ENCODE data around the gene MRGPRX4.
"Not testable (repeated sequence)": the region's sequence is repeated elsewhere in the genome, so short reads cannot be mapped to it uniquely, and the experiment has no call there.

MRGPRX4 gene

DNA sequence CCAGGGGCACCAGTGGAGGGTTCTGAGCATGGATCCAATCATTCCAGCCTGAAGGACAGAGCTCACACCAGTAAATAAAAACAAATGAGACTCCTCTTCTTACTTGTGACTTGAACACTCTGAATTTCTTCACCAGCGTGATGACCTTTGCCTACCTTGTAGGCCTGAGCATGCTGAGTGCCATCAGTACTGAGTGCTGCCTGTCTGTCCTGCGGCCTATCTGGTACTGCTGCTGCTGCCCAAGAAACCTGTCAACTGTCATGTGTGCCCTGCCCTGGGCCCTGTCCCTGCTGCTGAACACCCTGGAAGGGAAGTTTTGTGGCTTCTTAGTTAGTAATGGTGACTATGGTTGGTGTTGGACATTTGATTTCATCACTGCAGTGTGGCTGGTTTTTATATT is 23.9 kb downstream of the MRGPRX4 start:
- Histone ChIP-seq H4K20me1 (ENCODE audit: low read depth, low read length) (no peaks in the 10 kb centered on the region), H3F3A (ENCODE audit: insufficient read depth) (no peaks in the 10 kb centered on the region), H2AFZ (ENCODE audit: low read depth, low read length, severe bottlenecking) (no peak overlapping the region), H3K4me2 (ENCODE audit: low read depth, low read length, poor library complexity, severe bottlenecking) (no peak overlapping the region), H3K4me3 (ENCODE audit: insufficient read depth, low read length, poor library complexity, severe bottlenecking) (no peak overlapping the region), H3K9me2 (replicated peaks; ENCODE audit: insufficient read depth, low read length) (no peaks in the 10 kb centered on the region), H3K36me3 (ENCODE audit: low read length) (no peaks in the 10 kb centered on the region), H3K9ac (ENCODE audit: low read length) (no peak overlapping the region), H3K27ac (ENCODE audit: low read depth, low read length) (no peak overlapping the region), H3K79me2 (ENCODE audit: insufficient read depth, low read length) (no peaks in the 10 kb centered on the region), H3K27me3 (ENCODE audit: low read length) (no peaks in the 10 kb centered on the region), H3K9me3 (ENCODE audit: insufficient read depth, low read length) (no peaks in the 10 kb centered on the region)
- TF ChIP-seq CTCF (IDR thresholded peaks at IDR 0.05; ENCODE audit: insufficient read depth, low read length, poor library complexity, severe bottlenecking) (no peak), EZH2phosphoT487 (conservative IDR thresholded peaks at IDR 0.05; ENCODE audit: low read length) (no peak)

DNA sequence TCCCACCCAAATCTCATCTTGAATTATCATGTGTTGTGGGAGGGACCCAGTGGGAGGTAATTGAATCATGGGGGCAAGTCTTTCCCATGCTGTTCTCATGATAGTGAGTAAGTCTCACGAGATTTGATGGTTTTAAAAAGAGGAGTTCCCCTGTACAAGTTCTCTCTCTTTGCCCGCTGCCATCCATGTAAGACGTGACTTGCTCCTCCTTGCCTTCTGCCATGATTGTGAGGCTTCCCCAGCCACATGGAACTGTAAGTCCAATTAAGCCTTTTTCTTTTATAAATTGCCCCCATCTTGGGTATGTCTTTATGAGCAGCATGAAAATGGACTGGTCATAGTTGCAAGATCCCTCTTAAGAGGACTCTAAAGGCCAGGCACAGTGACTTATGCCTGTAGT is 25.1 kb downstream of the MRGPRX4 start:
- H3K9me3 ChIP-seq (ENCODE audit: insufficient read depth, low read length); H3K9me2 ChIP-seq (replicated peaks; ENCODE audit: insufficient read depth, low read length); H3K36me3 ChIP-seq (ENCODE audit: low read length); H3K9ac ChIP-seq (ENCODE audit: low read length); H3K79me2 ChIP-seq (ENCODE audit: insufficient read depth, low read length); H3K27me3 ChIP-seq (ENCODE audit: low read length); H4K20me1 ChIP-seq (ENCODE audit: low read depth, low read length); H3K4me3 ChIP-seq (ENCODE audit: insufficient read depth, low read length, poor library complexity, severe bottlenecking); H3K4me2 ChIP-seq (ENCODE audit: low read depth, low read length, poor library complexity, severe bottlenecking); H3K27ac ChIP-seq (ENCODE audit: low read depth, low read length); H2AFZ ChIP-seq (ENCODE audit: low read depth, low read length, severe bottlenecking); H3F3A ChIP-seq (ENCODE audit: insufficient read depth): not testable (repeated sequence)

- H3K27me3 ChIP-seq (ENCODE audit: low read length): no peaks in the 10 kb centered on the region
- H3F3A ChIP-seq (ENCODE audit: insufficient read depth): no peaks in the 10 kb centered on the region
- H3K27ac ChIP-seq (ENCODE audit: low read depth, low read length): no peak overlapping the region
- H3K4me3 ChIP-seq (ENCODE audit: insufficient read depth, low read length, poor library complexity, severe bottlenecking): no peak overlapping the region
- H3K79me2 ChIP-seq (ENCODE audit: insufficient read depth, low read length): no peaks in the 10 kb centered on the region
- TF ChIP-seq EZH2phosphoT487 (conservative IDR thresholded peaks at IDR 0.05; ENCODE audit: low read length) (no peak), CTCF (IDR thresholded peaks at IDR 0.05; ENCODE audit: insufficient read depth, low read length, poor library complexity, severe bottlenecking) (peak; percentile 57)
- no peaks in the 10 kb centered on the region for H3K9me2 ChIP-seq (replicated peaks; ENCODE audit: insufficient read depth, low read length)
- H3K36me3 ChIP-seq (ENCODE audit: low read length): 0 out of 2 replicates have a peak, but pooled peaks cover 2% of the 10 kb centered on the region
- H4K20me1 ChIP-seq (ENCODE audit: low read depth, low read length): no peaks in the 10 kb centered on the region
- H3K9me3 ChIP-seq (ENCODE audit: insufficient read depth, low read length): no peaks in the 10 kb centered on the region
- no peak overlapping the region for H2AFZ ChIP-seq (ENCODE audit: low read depth, low read length, severe bottlenecking)
- H3K4me2 ChIP-seq (ENCODE audit: low read depth, low read length, poor library complexity, severe bottlenecking): no peak overlapping the region
- H3K9ac ChIP-seq (ENCODE audit: low read length): no peak overlapping the region
Measured at GRCh38 chr11:18203723-18204122, 31.1 kb downstream of the MRGPRX4 start.

DNA sequence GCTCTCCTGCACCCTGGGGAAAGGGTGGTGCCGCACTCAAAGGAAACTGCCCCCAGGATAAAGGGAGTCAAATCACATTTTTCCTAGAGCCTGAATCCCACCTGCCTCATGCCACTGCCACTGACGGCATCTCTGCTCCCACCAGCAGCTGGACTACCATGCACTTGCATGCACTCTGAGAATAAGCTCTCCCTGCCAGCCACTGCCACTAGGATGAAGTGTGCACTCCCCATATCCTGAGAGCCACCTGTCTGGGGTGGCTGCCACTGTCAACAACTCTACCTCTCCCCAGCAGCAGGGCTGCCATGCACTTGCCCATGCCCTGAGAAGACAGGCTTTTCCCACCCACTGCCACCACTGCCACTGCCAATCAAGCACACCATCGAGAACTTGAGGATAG is 31.6 kb downstream of the MRGPRX4 start:
- Histone ChIP-seq H2AFZ (ENCODE audit: low read depth, low read length, severe bottlenecking) (no peak overlapping the region), H3F3A (ENCODE audit: insufficient read depth) (no peaks in the 10 kb centered on the region), H3K27me3 (ENCODE audit: low read length) (no peaks in the 10 kb centered on the region), H3K27ac (ENCODE audit: low read depth, low read length) (no peak overlapping the region), H3K4me3 (ENCODE audit: insufficient read depth, low read length, poor library complexity, severe bottlenecking) (no peak overlapping the region), H3K36me3 (ENCODE audit: low read length) (0 out of 2 replicates have a peak, but pooled peaks cover 2% of the 10 kb centered on the region), H3K4me2 (ENCODE audit: low read depth, low read length, poor library complexity, severe bottlenecking) (no peak overlapping the region), H3K9me3 (ENCODE audit: insufficient read depth, low read length) (no peaks in the 10 kb centered on the region), H3K9ac (ENCODE audit: low read length) (no peak overlapping the region), H4K20me1 (ENCODE audit: low read depth, low read length) (no peaks in the 10 kb centered on the region), H3K9me2 (replicated peaks; ENCODE audit: insufficient read depth, low read length) (no peaks in the 10 kb centered on the region), H3K79me2 (ENCODE audit: insufficient read depth, low read length) (no peaks in the 10 kb centered on the region)
- TF ChIP-seq CTCF (IDR thresholded peaks at IDR 0.05; ENCODE audit: insufficient read depth, low read length, poor library complexity, severe bottlenecking) (no peak), EZH2phosphoT487 (conservative IDR thresholded peaks at IDR 0.05; ENCODE audit: low read length) (no peak)
